Mesendoderm (in vitro differentiated cells): ENCODE data around the gene SLC43A3.

Experiments used
- DNase-seq: peaks from one replicate; pipeline ENCODE4 v3.0.0; 2013
- H2AK5ac ChIP-seq: 2 replicates; pipeline ENCODE4 v1.6.1; 2013; ENCODE audit warnings: low read length, inconsistent platforms
- H2BK120ac ChIP-seq: 2 replicates; pipeline ENCODE4 v1.6.1; 2013; ENCODE audit warnings: low read depth, mild to moderate bottlenecking, low read length, moderate library complexity, mixed read lengths
- H2BK15ac ChIP-seq: replicated peaks from 2 replicates; pipeline ENCODE4 v1.6.1; 2013; ENCODE audit warnings: low read depth, mild to moderate bottlenecking, moderate library complexity
- H2BK5ac ChIP-seq: 2 replicates; pipeline ENCODE4 v1.6.1; 2013; ENCODE audit warnings: low read length, inconsistent platforms
- H3K18ac ChIP-seq: 2 replicates; pipeline ENCODE4 v1.6.1; 2013; ENCODE audit warnings: mild to moderate bottlenecking, low read length, mixed read lengths
- H3K23ac ChIP-seq: one replicate; pipeline ENCODE4 v1.6.1; 2013; ENCODE audit warnings: low read length
- H3K27ac ChIP-seq: 2 replicates; pipeline ENCODE4 v1.5.1; 2013; ENCODE audit warnings: low read depth, mild to moderate bottlenecking, inconsistent platforms, low read length, moderate library complexity
- H3K27me3 ChIP-seq: 2 replicates; pipeline ENCODE4 v1.6.1; 2013; ENCODE audit warnings: low read length, control low read depth, mild to moderate bottlenecking, inconsistent platforms; ENCODE audit not compliant: insufficient read depth, poor library complexity
- H3K36me3 ChIP-seq: 2 replicates; pipeline ENCODE4 v1.6.1; 2013; ENCODE audit warnings: low read length, inconsistent platforms; ENCODE audit not compliant: control insufficient read depth, insufficient read depth
- H3K4ac ChIP-seq: one replicate; pipeline ENCODE4 v1.6.1; 2013; ENCODE audit warnings: low read depth, mild to moderate bottlenecking, low read length, moderate library complexity
- H3K4me1 ChIP-seq: 2 replicates; pipeline ENCODE4 v1.6.1; 2013; ENCODE audit warnings: low read depth, low read length, inconsistent platforms; ENCODE audit not compliant: control insufficient read depth
- H3K4me2 ChIP-seq: 2 replicates; pipeline ENCODE4 v1.6.1; 2013; ENCODE audit warnings: low read length
- H3K4me3 ChIP-seq: 2 replicates; pipeline ENCODE4 v1.5.1; 2013; ENCODE audit warnings: mild to moderate bottlenecking, low read length
- H3K56ac ChIP-seq: one replicate; pipeline ENCODE4 v1.6.1; 2013; ENCODE audit warnings: low read length
- H3K79me1 ChIP-seq: 2 replicates; pipeline ENCODE4 v1.6.1; 2013; ENCODE audit warnings: low read length, inconsistent platforms
- H3K79me2 ChIP-seq: 2 replicates; pipeline ENCODE4 v1.6.1; 2013; ENCODE audit warnings: mild to moderate bottlenecking, low read length; ENCODE audit not compliant: control insufficient read depth, insufficient read depth
- H3K9ac ChIP-seq: 2 replicates; pipeline ENCODE4 v1.6.1; 2013; ENCODE audit warnings: low read length, inconsistent platforms
- H4K5ac ChIP-seq: one replicate; pipeline ENCODE4 v1.6.1; 2013; ENCODE audit warnings: low read length
- H4K8ac ChIP-seq: one replicate; pipeline ENCODE4 v1.6.1; 2013; ENCODE audit warnings: low read depth, mild to moderate bottlenecking, control low read depth, low read length, moderate library complexity
- WGBS: extraction: QIAGEN DNeasy Blood & Tissue Kit; methylation state at CpG from one replicate; pipeline ENCODE4 v1.1.7; 2013; ENCODE audit warnings: low lambda C conversion rate, missing lambda C conversion rate; ENCODE audit not compliant: insufficient coverage; ENCODE audit errors: extremely low coverage; 5-methylcytosine and 5-hydroxymethylcytosine counted together

Gene SLC43A3

GRCh38 chr11:57425565-57426438 is 1.1 kb downstream of the SLC43A3 start:
- DNase-seq, result no peak
- H3K4me3 ChIP-seq, result no peak overlapping the region
- WGBS, result no CpG with 5 or more reads among the region's 15 CpGs

GRCh38 chr11:57424792-57425564 is 1.9 kb downstream of the SLC43A3 start:
- WGBS, result no CpG with 5 or more reads among the region's 15 CpGs
- Histone ChIP-seq H3K4me1 (peaks cover 9% of the 10 kb centered on the region), H2BK120ac (no peak overlapping the region), H3K9ac (peak overlapping the region; percentile 5), H2AK5ac (no peak overlapping the region), H4K5ac (no peak overlapping the region), H3K79me1 (no peaks in the 10 kb centered on the region), H4K8ac (no peak overlapping the region), H3K36me3 (peaks cover 4% of the 10 kb centered on the region), H2BK15ac (no peak overlapping the region), H3K4me3 (no peak overlapping the region), H3K18ac (no peak overlapping the region), H2BK5ac (no peak overlapping the region), H3K4ac (no peak overlapping the region), H3K79me2 (no peaks in the 10 kb centered on the region), H3K56ac (peak overlapping the region; percentile 58), H3K27ac (no peak overlapping the region), H3K4me2 (no peak overlapping the region), H3K23ac (no peak overlapping the region), H3K27me3 (no peaks in the 10 kb centered on the region)
- DNase-seq, result peak; percentile 87

More at GRCh38 chr11:57425565-57426438, 1.1 kb downstream of the SLC43A3 start:
- Histone ChIP-seq H3K36me3 (peaks cover 2% of the 10 kb centered on the region), H3K79me2 (no peaks in the 10 kb centered on the region), H2BK15ac (no peak overlapping the region), H3K27me3 (no peaks in the 10 kb centered on the region), H4K8ac (no peak overlapping the region), H2BK120ac (no peak overlapping the region), H3K23ac (no peak overlapping the region), H3K79me1 (no peaks in the 10 kb centered on the region), H3K18ac (no peak overlapping the region), H3K4me1 (peaks cover 9% of the 10 kb centered on the region), H2AK5ac (no peak overlapping the region), H2BK5ac (no peak overlapping the region), H3K56ac (peak overlapping the region; percentile 58), H3K9ac (no peak overlapping the region), H3K4ac (no peak overlapping the region), H4K5ac (no peak overlapping the region), H3K27ac (no peak overlapping the region), H3K4me2 (no peak overlapping the region)

- Histone ChIP-seq H3K9ac (no peak overlapping the region), H4K8ac (no peak overlapping the region), H3K4me2 (no peak overlapping the region), H3K27ac (no peak overlapping the region), H3K4me3 (no peak overlapping the region), H3K36me3 (peaks cover 4% of the 10 kb centered on the region), H3K4ac (no peak overlapping the region), H2BK15ac (no peak overlapping the region), H3K79me1 (no peaks in the 10 kb centered on the region), H3K18ac (no peak overlapping the region), H4K5ac (no peak overlapping the region), H2AK5ac (no peak overlapping the region), H3K23ac (no peak overlapping the region), H3K27me3 (no peaks in the 10 kb centered on the region), H3K79me2 (no peaks in the 10 kb centered on the region), H3K56ac (peak overlapping the region; percentile 30), H3K4me1 (peaks cover 9% of the 10 kb centered on the region), H2BK5ac (no peak overlapping the region), H2BK120ac (no peak overlapping the region)
- no peak for DNase-seq
- no CpG with 5 or more reads among the region's 9 CpGs for WGBS
These were observed 2.7 kb downstream of the SLC43A3 start for GRCh38 chr11:57424137-57424791.

GRCh38 chr11:57422669-57423068 is 4.3 kb downstream of the SLC43A3 start:
- Histone ChIP-seq H3K4me2 (no peak overlapping the region), H3K27ac (no peak overlapping the region), H3K4ac (no peak overlapping the region), H3K36me3 (peaks cover 4% of the 10 kb centered on the region), H3K18ac (no peak overlapping the region), H2BK120ac (no peak overlapping the region), H3K56ac (no peak overlapping the region), H3K27me3 (no peaks in the 10 kb centered on the region), H3K79me1 (no peaks in the 10 kb centered on the region), H3K79me2 (no peaks in the 10 kb centered on the region), H3K4me3 (no peak overlapping the region), H3K23ac (no peak overlapping the region), H2BK5ac (no peak overlapping the region), H4K8ac (no peak overlapping the region), H2AK5ac (no peak overlapping the region), H3K4me1 (peaks cover 9% of the 10 kb centered on the region), H3K9ac (no peak overlapping the region), H2BK15ac (no peak overlapping the region), H4K5ac (no peak overlapping the region)
- no CpG with 5 or more reads among the region's 4 CpGs for WGBS
- DNase-seq, result no peak

GRCh38 chr11:57421805-57422204 is 5.1 kb downstream of the SLC43A3 start:
- Histone ChIP-seq H3K56ac (no peak overlapping the region), H3K4ac (no peak overlapping the region), H2BK120ac (no peak overlapping the region), H3K9ac (no peak overlapping the region), H3K79me2 (no peaks in the 10 kb centered on the region), H2BK15ac (no peak overlapping the region), H3K23ac (no peak overlapping the region), H3K36me3 (peaks cover 11% of the 10 kb centered on the region), H4K5ac (no peak overlapping the region), H3K18ac (no peak overlapping the region), H4K8ac (no peak overlapping the region), H3K4me2 (no peak overlapping the region), H3K4me1 (peaks cover 5% of the 10 kb centered on the region), H2AK5ac (no peak overlapping the region), H3K27me3 (no peaks in the 10 kb centered on the region), H3K4me3 (no peak overlapping the region), H2BK5ac (no peak overlapping the region), H3K27ac (no peak overlapping the region), H3K79me1 (no peaks in the 10 kb centered on the region)
- DNase-seq, result no peak
